Left lung (tissue), 10 donors: ENCODE results near the gene HAUS6. TPM values are rescaled to one million over a fixed set of nuclear protein-coding genes. Genes with fewer than 3 reads are reported as not detected.

ENCODE experiments used
- ATAC-seq: fragments of 200-7000 bp; cut with Tn5 transposase; one replicate; pipeline ENCODE4 v1.9.1; 2020; ENCODE audit warnings: moderate library complexity
- DNase-seq, 4 donors: peaks; one replicate each; pipeline ENCODE4 v3.0.0-alpha.2; 2013 to 2020
- H3K27ac ChIP-seq, 2 donors: fragments of 200-600 bp; sonication (generic) in 1 of 2; one replicate each; pipeline versions ENCODE4 v1.5.0 to v1.8.0; 2020 to 2021
- H3K27me3 ChIP-seq, 2 donors: fragments of 200-600 bp; sonication (generic) in 1 of 2; one replicate each; pipeline versions ENCODE4 v1.5.0 to v1.8.0; 2020 to 2021
- H3K36me3 ChIP-seq, 2 donors: fragments of 200-600 bp; sonication (generic) in 1 of 2; one replicate each; pipeline versions ENCODE4 v1.5.0 to v1.8.0; 2020 to 2021
- H3K4me1 ChIP-seq, 2 donors: fragments of 200-600 bp; one replicate each; pipeline ENCODE4 v1.8.0; 2021
- H3K4me3 ChIP-seq, 2 donors: fragments of 200-600 bp; sonication (generic) in 1 of 2; one replicate each; pipeline versions ENCODE4 v1.5.0 to v1.8.0; 2020 to 2021; ENCODE audit warnings: mild to moderate bottlenecking in 1 of 2
- H3K9me3 ChIP-seq, 2 donors: fragments of 200-600 bp; sonication (generic) in 1 of 2; one replicate each; pipeline versions ENCODE4 v1.5.0 to v1.8.0; 2020 to 2021
- intact Hi-C, 2 donors: fragments of 100-400 bp; cut with DNase I; formaldehyde crosslinking; loops; one replicate each; pipeline versions ENCODE4 v1.11.2 to v1.14.2; 2022
- polyA plus RNA-seq, 6 donors: library from polyadenylated mRNA; unstranded; fragments of 120-200 nt; gene quantifications; one replicate each; pipeline ENCODE4 v1.2.1, GENCODE V29; 2013; ENCODE audit not compliant: insufficient read length in 6 of 6
- total RNA-seq, 2 donors: library from RNA; stranded (reverse); fragmentation: NEBNext Ultra II Directional; extraction: Animal tissue kit (Norgen Biotek cat#: 25700); gene quantifications; one replicate each; pipeline ENCODE4 v1.2.1, GENCODE V29; 2021
- TF ChIP-seq, protein P1 (sequence below), 2 donors: fragments of 200-600 bp; sonication (generic) in 1 of 2; IDR thresholded peaks; one replicate each; pipeline versions ENCODE4 v1.5.0 to v1.8.0; 2021; ENCODE audit warnings: antibody characterized with exemption in 2 of 2
- donor health status: DM: no; HTN: yes; CAD: no.
- donor health status: DM: no; HTN: no; CAD: no.

The HAUS6 gene
- total and polyA plus RNA-seq, 8 donors: 7.9 to 20.3 (median 18.2) TPM

GRCh38 chr9:19033015-19033414 is 69.7 kb downstream of the HAUS6 start, which contains the start of gene SAXO1:
TSS of gene SAXO1 (minus strand) at chr9:19033209. CDS start at chr9:19032908, 301 bp downstream.
- Histone ChIP-seq H3K27me3 (peaks cover 0 to 16% of the 10 kb centered on the region in 2 donors), H3K9me3 (no peaks in the 10 kb centered on the region), H3K4me3 (no peak within 1 kb of the TSS), H3K4me1 (no peaks in the 10 kb centered on the region), H3K36me3 (no peaks in the 10 kb centered on the region), H3K27ac (no peak within 1 kb of the TSS)
- DNase-seq (peak in 1 of 4 donors; percentile 77), ATAC-seq (no peak)
- intact Hi-C loops: no loop called here
- TF ChIP-seq, protein P1, sequence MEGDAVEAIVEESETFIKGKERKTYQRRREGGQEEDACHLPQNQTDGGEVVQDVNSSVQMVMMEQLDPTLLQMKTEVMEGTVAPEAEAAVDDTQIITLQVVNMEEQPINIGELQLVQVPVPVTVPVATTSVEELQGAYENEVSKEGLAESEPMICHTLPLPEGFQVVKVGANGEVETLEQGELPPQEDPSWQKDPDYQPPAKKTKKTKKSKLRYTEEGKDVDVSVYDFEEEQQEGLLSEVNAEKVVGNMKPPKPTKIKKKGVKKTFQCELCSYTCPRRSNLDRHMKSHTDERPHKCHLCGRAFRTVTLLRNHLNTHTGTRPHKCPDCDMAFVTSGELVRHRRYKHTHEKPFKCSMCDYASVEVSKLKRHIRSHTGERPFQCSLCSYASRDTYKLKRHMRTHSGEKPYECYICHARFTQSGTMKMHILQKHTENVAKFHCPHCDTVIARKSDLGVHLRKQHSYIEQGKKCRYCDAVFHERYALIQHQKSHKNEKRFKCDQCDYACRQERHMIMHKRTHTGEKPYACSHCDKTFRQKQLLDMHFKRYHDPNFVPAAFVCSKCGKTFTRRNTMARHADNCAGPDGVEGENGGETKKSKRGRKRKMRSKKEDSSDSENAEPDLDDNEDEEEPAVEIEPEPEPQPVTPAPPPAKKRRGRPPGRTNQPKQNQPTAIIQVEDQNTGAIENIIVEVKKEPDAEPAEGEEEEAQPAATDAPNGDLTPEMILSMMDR (IDR thresholded peaks at IDR 0.05): no peak

- ATAC-seq: no peak
- no peak overlapping the region for H3K4me3 ChIP-seq
- intact Hi-C loops: no loop called here
These were observed 70.3 kb downstream of the HAUS6 start for GRCh38 chr9:19032406-19032805.

DNA sequence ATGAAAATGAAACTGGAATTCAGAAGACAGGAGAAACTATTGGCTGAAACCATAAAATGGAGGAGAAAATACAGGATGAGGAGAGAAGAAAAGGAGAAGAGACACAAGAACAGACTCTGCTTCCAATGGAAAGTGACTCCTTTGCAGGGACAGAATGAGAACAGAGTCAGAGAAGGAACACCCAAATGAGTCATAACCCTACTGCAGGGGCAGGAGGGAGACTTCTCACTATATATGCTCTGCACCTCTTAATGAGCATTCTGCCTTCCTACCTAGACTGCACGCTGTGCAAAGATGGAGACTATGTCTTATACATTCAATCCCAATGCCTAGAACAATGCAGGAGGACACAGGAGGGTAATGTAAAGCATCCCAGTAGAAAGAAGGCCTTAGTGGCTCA is 71.8 kb downstream of the HAUS6 start:
- Histone ChIP-seq H3K36me3 (no peaks in the 10 kb centered on the region), H3K4me1 (no peaks in the 10 kb centered on the region), H3K27me3 (peaks cover 0 to 16% of the 10 kb centered on the region in 2 donors), H3K27ac (no peak overlapping the region), H3K4me3 (no peak overlapping the region), H3K9me3 (no peaks in the 10 kb centered on the region)
- intact Hi-C loops: no loop called here
- ATAC-seq (no peak), DNase-seq (no peak)
- TF ChIP-seq, protein P1 (IDR thresholded peaks at IDR 0.05): no peak

More at GRCh38 chr9:19032406-19032805, 70.3 kb downstream of the HAUS6 start:
- H3K27me3 ChIP-seq: peaks cover 0 to 16% of the 10 kb centered on the region in 2 donors
- H3K9me3 ChIP-seq: no peaks in the 10 kb centered on the region
- H3K4me1 ChIP-seq: no peaks in the 10 kb centered on the region
- TF ChIP-seq, protein P1 (IDR thresholded peaks at IDR 0.05): no peak
- no peak for DNase-seq
- no peaks in the 10 kb centered on the region for H3K36me3 ChIP-seq
- H3K27ac ChIP-seq: no peak overlapping the region

DNA sequence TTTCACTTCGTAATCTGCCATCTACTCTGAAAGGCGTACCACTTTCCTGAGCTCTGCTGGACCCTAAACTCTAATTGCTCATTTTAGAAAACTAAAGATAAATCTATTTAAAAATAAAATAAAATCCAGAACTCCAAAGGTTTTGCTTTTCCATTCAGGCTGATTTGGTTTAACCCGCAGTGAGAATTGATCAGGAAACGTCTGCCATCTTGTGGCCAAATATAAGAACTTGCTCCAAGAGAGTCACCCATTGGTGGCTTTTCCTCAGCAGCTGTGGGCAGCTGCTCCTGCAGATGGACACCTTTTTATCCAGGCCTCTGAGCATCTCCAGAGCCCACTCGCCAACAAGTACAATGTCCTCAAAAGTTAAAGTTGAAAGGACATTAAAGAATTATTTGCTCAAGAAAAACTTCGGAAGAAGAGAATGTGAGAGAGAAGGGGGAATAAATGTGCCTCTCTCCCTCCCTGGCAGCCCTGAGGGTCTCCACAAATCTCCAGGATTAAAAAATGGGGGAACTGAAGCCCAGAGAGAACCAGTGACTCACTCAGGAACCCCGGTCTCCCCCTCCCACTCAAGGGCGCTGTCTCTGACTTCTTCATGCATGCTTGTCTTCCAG is 73.8 kb downstream of the HAUS6 start:
- no peaks in the 10 kb centered on the region for H3K9me3 ChIP-seq
- TF ChIP-seq, protein P1 (IDR thresholded peaks at IDR 0.05): peak; percentile 64 to 77
- DNase-seq (peak in 2 of 4 donors; percentile 62 to 83), ATAC-seq (peak; percentile 91)
- H3K27me3 ChIP-seq: peaks cover 0 to 16% of the 10 kb centered on the region in 2 donors
- H3K4me1 ChIP-seq: no peaks in the 10 kb centered on the region
- intact Hi-C loops: loop anchor here in 1 of 2 donors (5.0 kb wide), 1 partner anchor 772 kb away; no protein-coding TSS in a partner anchor
- H3K36me3 ChIP-seq: no peaks in the 10 kb centered on the region
- H3K4me3 ChIP-seq: no peak overlapping the region
- no peak overlapping the region for H3K27ac ChIP-seq

DNA sequence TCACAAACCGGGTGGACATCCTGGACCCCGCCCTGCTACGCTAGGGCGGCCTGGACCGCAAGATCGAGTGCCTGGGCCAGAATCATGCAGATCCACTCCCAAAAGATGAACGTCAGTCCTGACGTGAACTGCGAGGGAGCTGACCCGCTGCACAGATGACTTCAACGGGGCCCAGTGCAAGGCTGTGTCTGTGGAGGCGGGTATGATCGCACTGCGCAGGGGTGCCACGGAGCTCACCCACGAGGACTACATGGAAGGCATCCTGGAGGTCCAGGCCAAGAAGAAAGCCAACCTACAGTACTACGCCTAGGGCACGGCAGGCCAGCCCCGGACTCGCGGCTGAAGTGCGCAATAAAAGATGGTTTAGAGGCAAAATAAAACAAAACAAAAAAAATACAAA is 74.9 kb downstream of the HAUS6 start:
- Histone ChIP-seq H3K27me3 (peaks cover 0 to 11% of the 10 kb centered on the region in 2 donors), H3K4me1 (no peaks in the 10 kb centered on the region), H3K36me3 (no peaks in the 10 kb centered on the region), H3K9me3 (no peaks in the 10 kb centered on the region), H3K4me3 (no peak overlapping the region), H3K27ac (no peak overlapping the region)
- TF ChIP-seq, protein P1 (IDR thresholded peaks at IDR 0.05): no peak
- ATAC-seq (no peak), DNase-seq (no peak)
- intact Hi-C loops: loop anchor here in 1 of 2 donors (5.0 kb wide), 1 partner anchor 771 kb away; no protein-coding TSS in a partner anchor
